ENCODE results near the gene B3GAT1.
"Not testable (repeated sequence)": the region's sequence is repeated elsewhere in the genome, so short reads cannot be mapped to it uniquely, and the experiment has no call there.

B3GAT1 gene, protein sequence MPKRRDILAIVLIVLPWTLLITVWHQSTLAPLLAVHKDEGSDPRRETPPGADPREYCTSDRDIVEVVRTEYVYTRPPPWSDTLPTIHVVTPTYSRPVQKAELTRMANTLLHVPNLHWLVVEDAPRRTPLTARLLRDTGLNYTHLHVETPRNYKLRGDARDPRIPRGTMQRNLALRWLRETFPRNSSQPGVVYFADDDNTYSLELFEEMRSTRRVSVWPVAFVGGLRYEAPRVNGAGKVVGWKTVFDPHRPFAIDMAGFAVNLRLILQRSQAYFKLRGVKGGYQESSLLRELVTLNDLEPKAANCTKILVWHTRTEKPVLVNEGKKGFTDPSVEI

DNA sequence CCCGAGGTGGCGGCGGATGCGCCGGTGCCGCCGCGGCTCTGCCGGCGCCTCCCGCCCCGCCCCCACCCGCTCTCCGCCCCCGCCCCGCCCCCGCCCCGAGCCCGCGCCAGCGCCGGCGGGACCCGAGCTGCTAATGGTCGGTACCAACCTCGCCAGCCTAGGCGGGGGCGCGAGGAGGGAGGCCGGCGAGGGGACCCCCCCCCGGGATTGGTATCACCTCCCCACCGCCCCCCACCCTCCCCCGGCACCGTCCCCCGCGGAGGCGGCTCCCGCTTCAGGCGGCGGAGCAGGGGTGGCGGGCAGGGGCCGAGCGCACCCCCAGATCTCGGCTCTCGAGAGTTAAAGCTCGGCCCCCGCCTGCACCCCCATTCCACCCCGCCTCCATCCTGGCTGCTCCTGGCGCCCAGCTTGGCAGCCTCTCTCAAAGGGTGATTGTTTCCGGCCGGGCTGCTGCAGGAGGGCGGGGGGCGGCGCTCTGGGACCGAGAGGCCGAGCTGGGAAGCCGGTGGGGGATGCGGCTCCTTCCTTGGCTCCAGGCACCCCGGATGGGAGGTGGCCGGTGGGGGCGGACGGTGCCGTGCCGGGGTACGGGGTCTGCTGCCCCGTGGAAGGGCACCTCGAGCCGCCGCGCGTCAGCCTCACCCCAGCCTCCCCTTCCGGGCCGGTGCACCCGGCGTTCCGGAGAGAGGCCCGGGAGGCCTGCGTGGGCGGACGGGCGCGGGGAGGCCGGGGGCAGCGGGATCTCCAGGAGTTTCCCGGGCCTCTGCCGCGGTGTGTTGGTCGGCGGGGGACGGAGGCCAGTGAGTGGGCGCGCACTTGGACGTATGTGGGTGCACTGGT, at the start of gene B3GAT1:
B3GAT1 (minus strand) TSS at position 40 of the 840 bp plus-strand sequence. CDS start 24,583 bp downstream, outside the sequence.
- peak; percentile 8 for DNase-seq (ENCODE audit: low read depth)

DNA sequence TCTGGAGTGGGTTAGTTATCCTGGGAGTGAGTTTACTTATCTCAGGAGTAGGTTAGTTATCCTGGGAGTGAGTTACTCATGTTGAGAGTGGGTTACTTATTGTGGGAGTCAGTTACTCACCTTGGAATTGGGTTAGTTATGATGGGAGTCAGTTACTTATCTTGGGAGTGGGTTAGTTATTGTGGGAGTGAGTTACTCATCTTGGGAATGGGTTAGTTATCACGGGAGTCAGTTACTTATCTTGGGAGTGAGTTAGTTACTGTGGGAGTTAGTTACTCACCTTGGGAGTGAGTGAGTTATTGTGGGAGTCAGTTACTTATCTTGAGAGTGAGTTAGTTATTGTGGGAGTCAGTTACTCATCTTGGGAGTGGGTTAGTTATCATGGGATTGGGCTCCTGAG, 49.6 kb upstream of the B3GAT1 start:
- DNase-seq (ENCODE audit: low read depth) = no peak

DNA sequence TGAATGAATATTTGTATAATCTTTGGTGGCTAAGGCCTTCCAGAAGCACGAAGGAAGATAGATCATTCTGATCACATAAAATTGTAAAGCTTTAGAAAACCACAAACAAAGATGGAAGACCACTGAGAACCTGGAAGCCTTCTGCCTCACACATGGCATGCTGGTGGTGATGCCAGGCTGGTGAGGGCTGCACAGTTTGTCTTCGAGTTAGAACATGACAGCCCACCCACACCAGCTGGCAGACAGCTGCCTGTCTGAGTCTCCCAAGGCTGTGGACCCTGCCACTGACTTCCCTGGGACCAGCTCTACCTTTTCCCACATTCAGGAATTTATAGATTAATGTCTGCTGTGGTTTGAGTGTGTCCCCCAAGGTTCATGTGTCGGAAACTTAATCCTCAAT, 48.8 kb upstream of the B3GAT1 start:
- DNase-seq (ENCODE audit: low read depth) = no peak

DNA sequence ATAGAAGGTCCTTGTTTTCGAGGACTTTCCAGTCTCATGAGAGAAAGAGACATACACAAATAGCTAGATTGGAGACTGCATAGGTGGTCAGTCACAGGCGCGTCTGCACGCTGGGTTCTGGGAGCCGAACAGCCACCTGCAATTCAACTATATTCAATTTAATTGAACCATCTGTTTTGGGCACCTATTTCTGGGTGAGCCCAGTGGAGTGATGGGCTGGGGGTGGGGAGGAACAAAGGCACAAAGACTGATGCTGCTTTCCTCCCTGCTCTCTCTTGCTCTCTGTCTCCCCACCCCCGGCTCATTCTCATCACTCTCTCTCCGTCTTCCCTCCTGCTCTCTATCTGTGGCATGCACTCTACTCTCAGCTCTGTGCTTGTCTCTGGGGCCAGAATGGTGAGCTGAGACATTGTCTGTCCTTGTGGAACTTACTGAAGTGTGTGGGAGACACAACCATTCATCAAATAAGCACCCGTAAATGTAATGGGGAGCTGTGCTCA, 48.1 kb upstream of the B3GAT1 start:
- DNase-seq (ENCODE audit: low read depth) = no peak

DNA sequence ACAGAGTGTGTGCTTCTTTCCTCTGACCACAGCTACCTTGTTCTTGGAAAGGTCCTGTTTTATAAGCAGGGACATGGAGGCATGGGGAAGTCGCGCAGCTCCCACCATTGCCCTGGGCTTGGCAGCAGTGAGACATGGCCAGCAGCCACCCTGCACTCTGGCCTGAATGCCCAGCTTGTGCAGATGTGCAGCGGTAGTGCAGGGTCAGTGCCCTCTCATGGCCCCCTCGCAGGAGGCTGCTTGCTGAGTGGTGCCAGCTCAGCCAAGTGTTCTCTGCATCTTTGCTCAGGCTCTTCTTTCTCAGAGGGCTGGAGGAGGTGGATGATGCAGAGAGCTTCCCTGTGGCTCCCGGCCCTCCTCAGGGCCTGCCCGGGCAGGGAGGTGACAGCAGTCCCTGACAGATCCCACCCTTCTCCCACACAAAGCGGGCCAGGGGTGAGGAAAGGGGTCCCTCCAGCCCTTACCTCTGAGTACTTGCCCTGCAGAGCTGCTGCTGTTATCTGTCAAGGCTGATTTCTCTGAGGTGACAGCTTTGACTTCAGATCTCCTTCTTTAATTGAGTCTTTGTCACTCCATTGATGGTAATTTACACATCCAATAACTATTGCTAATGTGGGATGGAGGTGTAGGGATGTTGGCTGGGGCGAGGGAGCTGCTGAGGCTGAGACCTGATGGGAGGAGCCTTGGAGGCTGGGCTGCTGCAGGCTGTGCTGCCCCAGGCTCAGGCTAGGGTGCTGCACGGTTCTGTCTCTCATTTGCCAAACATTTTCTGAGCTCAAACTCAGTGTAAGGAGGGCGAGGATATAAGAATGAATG, 47.4 kb upstream of the B3GAT1 start:
- DNase-seq (ENCODE audit: low read depth) = no peak

DNA sequence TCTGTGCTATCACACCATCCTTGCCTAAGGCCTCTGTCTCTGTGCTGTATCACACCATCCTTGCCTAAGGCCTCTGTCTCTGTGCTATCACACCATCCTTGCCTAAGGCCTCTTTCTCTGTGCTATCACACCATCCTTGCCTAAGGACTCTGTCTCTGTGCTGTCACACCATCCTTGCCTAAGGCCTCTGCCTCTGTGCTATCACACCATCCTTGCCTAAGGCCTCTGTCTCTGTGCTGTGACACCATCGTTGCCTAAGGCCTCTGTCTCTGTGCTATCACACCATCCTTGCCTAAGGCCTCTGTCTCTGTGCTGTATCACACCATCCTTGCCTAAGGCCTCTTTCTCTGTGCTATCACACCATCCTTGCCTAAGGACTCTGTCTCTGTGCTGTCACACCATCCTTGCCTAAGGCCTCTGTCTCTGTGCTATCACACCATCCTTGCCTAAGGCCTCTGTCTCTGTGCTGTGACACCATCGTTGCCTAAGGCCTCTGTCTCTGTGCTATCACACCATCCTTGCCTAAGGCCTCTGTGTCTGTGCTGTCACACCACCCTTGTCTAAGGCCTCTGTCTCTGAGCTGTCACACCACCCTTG, 45.5 kb upstream of the B3GAT1 start:
- not testable (repeated sequence) for DNase-seq (ENCODE audit: low read depth)

DNA sequence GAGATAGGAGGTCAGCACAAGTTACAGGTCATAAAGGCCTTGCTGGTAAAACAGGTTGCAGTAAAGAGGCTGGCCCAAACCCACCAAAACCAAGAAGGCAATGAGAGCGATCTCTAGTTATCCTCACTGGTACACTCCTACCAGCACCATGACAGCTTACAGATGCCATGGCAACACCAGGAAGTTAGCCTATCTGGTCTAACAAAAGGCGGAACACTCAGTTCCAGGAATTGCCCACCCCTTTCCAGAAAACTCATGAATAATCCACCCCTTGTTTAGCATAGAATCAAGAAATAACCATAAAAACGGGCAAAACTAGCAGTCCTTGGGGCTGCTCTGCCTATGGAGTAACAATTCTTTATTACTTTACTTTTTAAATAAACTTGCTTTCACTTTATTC, 43.5 kb upstream of the B3GAT1 start:
- no peak for DNase-seq (ENCODE audit: low read depth)

DNA sequence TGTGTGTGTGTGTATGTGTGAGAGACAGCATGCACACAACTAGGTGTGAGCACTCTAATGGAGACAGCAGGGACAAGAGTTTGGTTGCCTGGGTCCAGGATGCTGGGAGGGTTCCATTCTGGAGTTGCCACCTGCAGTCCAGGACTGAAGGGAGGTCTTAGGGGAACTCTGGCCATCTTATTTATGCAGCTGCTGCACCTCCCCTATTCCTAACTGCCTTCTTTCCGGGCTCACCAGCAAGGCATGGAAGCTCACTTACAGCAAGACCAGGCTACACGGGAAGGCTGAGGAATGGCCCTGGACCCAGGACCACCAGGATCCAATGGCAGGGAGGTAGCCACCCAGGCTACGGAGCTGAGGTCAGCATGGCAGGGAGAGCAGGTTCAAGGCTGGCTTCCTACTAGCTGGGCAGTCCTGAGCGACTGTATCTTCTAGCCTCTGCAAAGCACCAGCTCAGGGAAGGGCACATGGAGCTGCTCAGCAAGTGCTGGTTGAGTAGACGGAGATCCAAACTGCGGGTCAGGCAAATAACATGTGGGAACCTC, 42.2 kb upstream of the B3GAT1 start:
- DNase-seq (ENCODE audit: low read depth) = no peak

DNA sequence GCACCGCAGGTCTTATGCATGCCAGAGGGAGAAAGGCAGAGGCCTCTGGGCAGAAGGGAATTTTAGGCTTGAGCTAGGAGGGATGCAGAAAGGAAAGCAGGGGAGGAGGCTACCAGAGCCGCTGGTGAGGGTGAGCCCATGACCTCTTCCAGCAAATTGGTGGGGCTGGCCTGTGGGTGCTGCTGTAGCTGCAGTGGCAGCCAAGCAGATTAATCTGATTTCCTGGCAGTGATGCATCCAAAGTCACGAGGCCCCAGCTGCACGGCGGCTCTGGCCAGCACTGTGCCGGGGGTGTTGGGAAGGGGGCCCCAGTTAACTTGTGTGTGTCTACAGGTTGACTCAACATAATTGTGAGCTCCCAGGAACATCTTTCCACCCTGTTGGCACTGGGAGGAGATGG, 41.4 kb upstream of the B3GAT1 start:
- no peak for DNase-seq (ENCODE audit: low read depth)

DNA sequence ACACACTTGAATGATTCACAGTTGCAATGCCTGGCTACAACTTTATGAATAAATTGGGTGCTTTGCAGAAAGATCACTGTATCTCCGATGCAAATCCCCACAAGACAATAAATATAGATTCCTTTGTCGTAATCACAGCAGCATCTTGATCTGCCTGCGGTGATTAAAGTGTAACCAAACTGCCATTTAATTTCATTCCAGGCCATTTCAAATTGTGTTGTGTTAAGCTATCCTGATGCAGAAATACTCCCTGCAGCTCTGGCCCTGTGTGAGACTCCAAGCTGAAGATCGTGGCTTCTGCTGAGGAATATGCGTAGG, 40.8 kb upstream of the B3GAT1 start:
- DNase-seq (ENCODE audit: low read depth) = no peak

DNA sequence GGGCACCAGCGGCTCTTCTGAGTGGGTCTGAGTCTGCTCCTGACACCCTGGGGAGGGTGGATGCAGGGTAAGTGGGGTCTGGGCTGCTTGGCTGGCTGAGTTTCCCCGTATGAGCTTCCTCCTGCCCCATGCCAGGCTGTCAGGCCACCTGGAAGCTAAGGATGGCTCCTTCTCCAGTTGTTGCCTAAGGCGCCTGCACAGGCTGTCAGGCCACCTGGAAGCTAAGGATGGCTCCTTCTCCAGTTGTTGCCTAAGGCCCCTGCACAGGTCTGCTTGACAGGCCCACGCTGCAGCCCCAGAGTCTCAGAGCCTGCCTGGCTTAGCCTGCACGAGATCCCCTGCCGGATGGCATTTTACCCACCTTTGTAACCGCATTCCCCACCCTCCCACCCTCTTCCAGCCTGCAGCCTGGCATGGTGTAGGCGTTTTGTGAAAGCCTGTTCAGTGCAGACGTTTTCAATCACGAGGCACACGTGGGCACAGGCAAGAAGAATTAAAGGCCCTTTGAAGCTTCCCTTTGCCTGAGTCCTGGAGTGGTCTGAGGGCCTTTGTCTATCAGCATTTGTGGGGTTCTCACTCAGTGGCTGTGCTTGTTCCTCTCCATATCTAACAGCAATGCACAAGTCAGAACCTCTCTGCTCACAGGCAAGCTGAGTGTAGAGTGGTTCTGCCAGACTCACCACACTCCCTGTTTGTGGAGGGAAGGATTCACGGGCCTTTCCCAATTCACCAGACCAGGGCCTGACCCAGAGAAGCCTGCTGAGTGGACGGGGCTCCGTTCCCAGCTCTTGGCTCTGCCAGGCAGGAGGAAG, 40.2 kb upstream of the B3GAT1 start:
- no peak for DNase-seq (ENCODE audit: low read depth)

DNA sequence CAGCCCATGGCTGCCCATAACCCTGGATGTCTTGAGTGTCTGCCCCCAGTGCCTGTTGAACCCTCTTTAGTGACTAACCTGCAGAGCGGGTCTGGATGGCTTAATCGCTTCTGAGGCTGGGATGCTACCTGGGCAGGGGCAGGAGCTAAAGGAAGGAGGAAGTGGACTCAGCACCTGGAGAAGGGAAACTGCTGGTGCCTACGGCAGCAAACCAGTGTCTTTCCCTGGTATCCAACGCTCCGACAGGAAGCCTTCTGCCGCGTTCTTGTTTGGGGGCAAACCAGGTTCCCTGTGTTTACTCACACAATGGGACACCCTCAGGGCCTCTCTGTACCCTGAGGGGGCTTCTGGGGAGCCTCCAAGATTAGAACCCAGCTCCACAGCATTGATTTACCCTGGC, 38.1 kb upstream of the B3GAT1 start:
- DNase-seq (ENCODE audit: low read depth) = no peak

DNA sequence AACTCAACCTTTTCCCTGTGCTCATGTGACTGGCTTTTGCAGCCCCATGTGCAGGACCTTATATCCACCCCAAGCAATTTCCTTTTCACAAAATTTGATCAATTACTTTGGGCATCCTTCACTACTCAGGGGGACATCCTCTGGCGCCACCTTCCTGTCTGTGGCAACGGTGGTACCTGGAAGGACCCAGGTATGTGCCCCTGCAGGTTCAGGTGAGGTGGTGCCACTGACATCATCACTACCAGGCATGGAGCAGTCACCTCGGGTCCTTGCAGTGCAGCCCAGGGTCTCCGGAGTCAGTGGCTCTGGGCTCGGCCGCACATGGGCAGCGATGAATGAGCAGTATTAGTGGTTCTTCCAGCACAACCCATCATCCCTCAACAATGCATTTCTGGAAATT, 37.7 kb upstream of the B3GAT1 start:
- no peak for DNase-seq (ENCODE audit: low read depth)

DNA sequence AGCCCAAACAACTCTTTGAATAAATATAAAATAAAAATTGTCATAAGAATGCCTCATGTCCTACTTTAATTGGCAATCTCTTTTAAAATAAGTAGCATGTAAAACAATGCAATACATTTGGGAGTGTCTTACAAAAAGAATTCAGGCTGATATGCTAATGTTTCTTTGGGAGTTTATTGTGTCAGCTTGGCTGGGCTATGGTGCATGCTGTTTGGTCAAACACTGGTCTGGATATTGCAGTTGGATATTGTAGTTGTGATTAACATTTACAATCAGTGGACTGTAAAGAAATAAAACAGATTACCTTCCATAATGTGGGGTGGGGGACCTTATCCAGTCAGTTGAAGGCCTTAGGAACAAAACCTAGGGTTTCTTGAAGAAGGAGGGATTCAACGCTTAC, 37.0 kb upstream of the B3GAT1 start:
- DNase-seq (ENCODE audit: low read depth) = no peak

DNA sequence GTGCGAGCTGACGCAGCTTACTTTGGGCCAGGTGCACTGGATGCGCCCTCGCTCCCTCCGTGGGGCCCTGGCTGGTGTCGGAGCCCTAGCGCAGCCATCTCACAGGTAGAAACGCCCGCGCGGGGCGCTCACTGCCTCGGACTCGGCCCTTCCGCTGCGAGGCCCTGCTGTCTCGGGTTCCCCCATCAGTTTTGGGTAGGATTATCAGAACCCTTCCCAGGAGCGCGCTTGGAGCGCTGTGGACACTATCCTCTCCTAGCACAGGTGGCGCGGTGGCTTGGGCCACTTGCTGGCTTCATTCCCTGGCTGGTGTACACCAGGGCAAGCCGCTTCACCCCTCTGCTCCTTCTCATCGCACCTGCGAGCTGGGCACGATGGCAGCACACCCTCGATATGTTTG, 35.7 kb upstream of the B3GAT1 start:
- no peak for DNase-seq (ENCODE audit: low read depth)

DNA sequence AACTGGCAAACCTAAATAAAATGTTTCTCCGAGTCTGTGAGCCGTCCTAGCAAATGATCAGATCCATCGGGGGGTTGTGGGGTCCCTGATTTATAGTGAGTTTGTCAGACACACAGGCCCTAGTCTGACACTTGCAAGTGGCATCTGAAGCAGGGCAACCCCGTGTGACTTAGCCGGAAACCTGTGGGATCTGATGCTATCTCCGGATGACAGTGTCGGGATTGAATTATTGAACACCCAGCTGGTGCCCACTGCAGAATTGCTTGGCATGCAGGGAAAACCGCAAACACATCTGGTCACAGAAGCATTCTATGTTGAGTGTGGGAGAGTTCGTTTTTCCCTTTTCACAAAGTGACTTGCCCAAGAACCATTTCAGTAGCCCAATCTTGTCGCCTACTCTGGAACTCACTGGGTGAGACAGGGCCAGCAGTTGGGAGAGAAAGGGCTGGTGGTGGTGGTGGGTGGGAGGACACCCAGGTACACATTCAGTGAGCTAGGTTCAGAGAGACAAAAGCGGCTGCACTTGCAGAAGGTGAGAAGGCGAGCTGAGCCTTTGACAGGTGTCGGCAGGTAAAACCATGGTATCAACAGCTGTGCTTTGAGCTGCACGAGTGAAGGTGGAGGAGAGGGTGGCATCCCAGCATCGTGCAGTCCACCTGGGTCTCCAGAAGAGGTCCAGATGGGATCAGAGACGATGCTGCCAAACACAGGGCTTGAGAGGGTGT, 33.7 kb upstream of the B3GAT1 start:
- DNase-seq (ENCODE audit: low read depth) = no peak

DNA sequence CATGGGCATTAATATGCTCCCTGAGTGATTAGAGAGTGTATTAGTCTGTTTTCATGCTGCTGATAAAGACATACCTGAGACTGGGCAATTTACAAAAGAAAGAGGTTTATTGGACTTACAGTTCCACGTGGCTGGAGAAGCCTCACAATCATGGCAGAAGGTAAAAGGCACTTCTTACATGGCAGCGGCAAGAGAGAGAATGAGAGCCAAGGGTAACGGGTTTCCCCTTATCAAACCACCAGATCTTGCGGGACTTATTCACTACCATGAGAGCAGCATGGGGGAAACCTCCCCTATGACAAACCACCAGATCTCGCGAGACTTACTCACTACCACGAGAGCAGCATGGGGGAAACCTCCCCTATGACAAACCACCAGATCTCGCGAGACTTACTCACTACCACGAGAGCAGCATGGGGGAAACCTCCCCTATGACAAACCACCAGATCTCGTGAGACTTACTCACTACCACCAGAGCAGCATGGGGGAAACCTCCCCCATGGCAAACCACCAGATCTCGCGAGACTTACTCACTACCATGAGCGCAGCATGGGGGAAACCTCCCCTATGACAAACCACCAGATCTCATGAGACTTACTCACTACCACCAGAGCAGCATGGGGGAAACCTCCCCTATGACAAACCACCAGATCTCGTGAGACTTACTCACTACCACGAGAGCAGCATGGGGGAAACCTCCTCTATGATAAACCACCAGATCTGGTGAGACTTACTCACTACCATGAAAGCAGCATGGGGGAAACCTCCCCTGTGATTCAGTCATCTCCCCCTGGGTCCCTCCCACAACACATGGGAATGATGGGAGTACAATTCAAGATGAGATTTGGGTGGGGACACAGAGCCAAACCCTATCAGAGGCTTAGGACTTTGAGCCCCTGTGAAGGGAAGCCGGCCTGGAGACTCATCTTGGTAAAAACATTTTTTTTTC, 32.4 kb upstream of the B3GAT1 start:
- DNase-seq (ENCODE audit: low read depth) = not testable (repeated sequence)

DNA sequence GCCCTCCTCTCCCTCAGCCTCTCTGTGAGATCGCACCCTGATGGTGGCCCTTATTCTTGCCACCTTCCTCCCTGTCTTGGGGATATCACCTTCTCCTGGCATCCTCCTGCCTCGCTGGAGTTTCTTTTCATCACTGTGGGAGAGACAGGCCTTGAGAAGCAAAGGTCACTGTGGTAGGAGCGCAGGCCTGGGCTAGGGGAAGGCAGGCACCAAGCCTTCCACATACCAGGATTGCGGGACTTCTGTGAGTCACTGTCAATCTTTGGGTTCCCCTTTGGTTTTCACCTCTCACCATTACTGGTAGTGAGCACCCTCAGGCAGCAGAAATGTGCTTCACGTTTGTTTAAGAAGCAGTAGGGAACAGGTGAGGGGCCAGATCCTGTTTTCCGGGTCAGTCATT, 31.2 kb upstream of the B3GAT1 start:
- no peak for DNase-seq (ENCODE audit: low read depth)

DNA sequence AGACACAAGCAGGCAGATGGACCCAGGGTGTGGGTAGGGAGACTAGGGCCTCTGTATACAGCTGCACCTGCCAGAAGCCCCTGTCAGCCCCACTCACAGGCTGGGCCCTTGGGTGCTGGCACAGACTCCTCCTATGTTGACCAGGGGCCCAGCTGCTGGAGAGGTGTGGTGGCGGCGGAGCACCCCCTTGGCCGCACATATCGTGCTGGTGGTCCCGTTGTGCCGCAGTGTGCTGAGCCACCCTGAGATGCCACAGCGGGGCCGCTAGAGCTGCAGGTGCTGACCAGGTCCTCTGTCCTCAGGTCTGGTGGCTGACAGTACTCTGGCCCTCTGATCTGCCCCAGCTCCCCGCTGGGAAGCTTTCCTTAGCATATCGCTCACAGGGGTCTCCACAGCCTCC, 30.2 kb upstream of the B3GAT1 start:
- no peak for DNase-seq (ENCODE audit: low read depth)

Measured in stimulated activated CD8-positive, alpha-beta memory T cell treated with anti-CD3 and anti-CD28 coated beads, Interleukin-12 subunit alpha, Interleukin-12 subunit beta, amount 100 ng/mL, for 4 hours (primary cell).